ENCODE data around the gene NEDD4L.

NEDD4L gene

GRCh38 chr18:58228762-58229161 lies 184.7 kb downstream of the NEDD4L start:
- POLR2A ChIA-PET, result no interaction called here
- no peak for TF ChIP-seq PKNOX1 (IDR thresholded peaks at IDR 0.05)
- TF ChIP-seq SUZ12 (IDR thresholded peaks at IDR 0.05), result no peak
- TF ChIP-seq FOXA1 (IDR thresholded peaks at IDR 0.05), result no peak
- TF ChIP-seq BHLHE40 (IDR thresholded peaks at IDR 0.05; ENCODE audit: borderline replicate concordance), result no peak
- no peak for TF ChIP-seq ZNF384 (IDR thresholded peaks at IDR 0.05)
- no peak for TF ChIP-seq LEF1 (IDR thresholded peaks at IDR 0.05; ENCODE audit: borderline replicate concordance)
- no peak for TF ChIP-seq ELF4 (IDR thresholded peaks at IDR 0.05)
- TF ChIP-seq FOXK2 (IDR thresholded peaks at IDR 0.05), result no peak
- TF ChIP-seq NFRKB (IDR thresholded peaks at IDR 0.05), result no peak
- no peak for TF ChIP-seq TARDBP (IDR thresholded peaks at IDR 0.05)
- no peak for TF ChIP-seq SP1 (IDR thresholded peaks at IDR 0.05)
- no peak for TF ChIP-seq ARNT (IDR thresholded peaks at IDR 0.05)
- no peak for TF ChIP-seq CTBP1 (IDR thresholded peaks at IDR 0.05; ENCODE audit: borderline replicate concordance)
- TF ChIP-seq FOXM1 (IDR thresholded peaks at IDR 0.05; ENCODE audit: borderline replicate concordance), result no peak
- TF ChIP-seq L3MBTL2 (conservative IDR thresholded peaks at IDR 0.05), result no peak
- no peak for TF ChIP-seq HDGF (IDR thresholded peaks at IDR 0.05; ENCODE audit: borderline replicate concordance)
- no peak for DNase-seq (ENCODE audit: extremely low spot score)
- CTCF ChIA-PET, result interaction anchor here (0.6 kb wide), 1 partner anchor 177 kb away, joined by 5 read pairs; no protein-coding TSS in a partner anchor

GRCh38 chr18:58229162-58229561 lies 185.1 kb downstream of the NEDD4L start:
- DNase-seq (ENCODE audit: extremely low spot score), result no peak
- ChIA-PET CTCF (no interaction called here), POLR2A (interaction anchor here (1.7 kb wide), 1 partner anchor 8 kb away, joined by 5 read pairs; no protein-coding TSS in a partner anchor)
- TF ChIP-seq FOXK2 (IDR thresholded peaks at IDR 0.05) (no peak), BHLHE40 (IDR thresholded peaks at IDR 0.05; ENCODE audit: borderline replicate concordance) (no peak), ELF4 (IDR thresholded peaks at IDR 0.05) (no peak), SP1 (IDR thresholded peaks at IDR 0.05) (no peak), ZNF384 (IDR thresholded peaks at IDR 0.05) (no peak), FOXM1 (IDR thresholded peaks at IDR 0.05; ENCODE audit: borderline replicate concordance) (no peak)

- ChIA-PET CTCF (interaction anchor here (0.7 to 1.2 kb wide), 2 partner anchors 85 to 649 kb away, joined by 3 read pairs; no protein-coding TSS in a partner anchor), POLR2A (interaction anchor here (1.7 kb wide), 1 partner anchor 9 kb away, joined by 5 read pairs; no protein-coding TSS in a partner anchor)
- DNase-seq (ENCODE audit: extremely low spot score), result no peak
- TF ChIP-seq PKNOX1 (IDR thresholded peaks at IDR 0.05), result no peak
- TF ChIP-seq BHLHE40 (IDR thresholded peaks at IDR 0.05; ENCODE audit: borderline replicate concordance), result no peak
- TF ChIP-seq FOXA1 (IDR thresholded peaks at IDR 0.05), result no peak
- TF ChIP-seq FOXM1 (IDR thresholded peaks at IDR 0.05; ENCODE audit: borderline replicate concordance), result no peak
- no peak for TF ChIP-seq LEF1 (IDR thresholded peaks at IDR 0.05; ENCODE audit: borderline replicate concordance)
- no peak for TF ChIP-seq HDGF (IDR thresholded peaks at IDR 0.05; ENCODE audit: borderline replicate concordance)
- no peak for TF ChIP-seq SUZ12 (IDR thresholded peaks at IDR 0.05)
- TF ChIP-seq NFRKB (IDR thresholded peaks at IDR 0.05), result no peak
Measured at GRCh38 chr18:58230438-58231179, 186.6 kb downstream of the NEDD4L start.

- peak; percentile 26 for DNase-seq (ENCODE audit: extremely low spot score)
- TF ChIP-seq L3MBTL2 (conservative IDR thresholded peaks at IDR 0.05) (no peak; the same call in 1 of the 2 replicates), FOXK2 (IDR thresholded peaks at IDR 0.05) (no peak), CTBP1 (IDR thresholded peaks at IDR 0.05; ENCODE audit: borderline replicate concordance) (no peak), LEF1 (IDR thresholded peaks at IDR 0.05; ENCODE audit: borderline replicate concordance) (no peak), NFRKB (IDR thresholded peaks at IDR 0.05) (no peak), ZNF384 (IDR thresholded peaks at IDR 0.05) (no peak), FOXM1 (IDR thresholded peaks at IDR 0.05; ENCODE audit: borderline replicate concordance) (no peak), FOXA1 (IDR thresholded peaks at IDR 0.05) (no peak), BHLHE40 (IDR thresholded peaks at IDR 0.05; ENCODE audit: borderline replicate concordance) (no peak)
- POLR2A ChIA-PET, result no interaction called here
- CTCF ChIA-PET, result interaction anchor here (0.7 to 0.9 kb wide), 2 partner anchors 11 to 15 kb away, joined by 3 read pairs; no protein-coding TSS in a partner anchor
Measured at GRCh38 chr18:58231930-58232329, 187.9 kb downstream of the NEDD4L start.

GRCh38 chr18:58232668-58233067 lies 188.6 kb downstream of the NEDD4L start:
- ChIA-PET POLR2A (no interaction called here), CTCF (no interaction called here)
- no peak for TF ChIP-seq PKNOX1 (IDR thresholded peaks at IDR 0.05)
- TF ChIP-seq FOXK2 (IDR thresholded peaks at IDR 0.05), result no peak
- TF ChIP-seq HDGF (IDR thresholded peaks at IDR 0.05; ENCODE audit: borderline replicate concordance), result no peak
- TF ChIP-seq BHLHE40 (IDR thresholded peaks at IDR 0.05; ENCODE audit: borderline replicate concordance), result no peak
- no peak for TF ChIP-seq SP1 (IDR thresholded peaks at IDR 0.05)
- no peak for TF ChIP-seq ARNT (IDR thresholded peaks at IDR 0.05)
- no peak for TF ChIP-seq CTBP1 (IDR thresholded peaks at IDR 0.05; ENCODE audit: borderline replicate concordance)
- no peak for TF ChIP-seq LEF1 (IDR thresholded peaks at IDR 0.05; ENCODE audit: borderline replicate concordance)
- TF ChIP-seq SUZ12 (IDR thresholded peaks at IDR 0.05), result no peak
- no peak for DNase-seq (ENCODE audit: extremely low spot score)

GRCh38 chr18:58234359-58234741 lies 190.3 kb downstream of the NEDD4L start:
- TF ChIP-seq FOXA1 (IDR thresholded peaks at IDR 0.05), result no peak
- no peak for TF ChIP-seq CTBP1 (IDR thresholded peaks at IDR 0.05; ENCODE audit: borderline replicate concordance)
- no peak for TF ChIP-seq ELF4 (IDR thresholded peaks at IDR 0.05)
- TF ChIP-seq TARDBP (IDR thresholded peaks at IDR 0.05), result no peak
- TF ChIP-seq PKNOX1 (IDR thresholded peaks at IDR 0.05), result no peak
- TF ChIP-seq FOXK2 (IDR thresholded peaks at IDR 0.05), result no peak
- no peak for TF ChIP-seq ARNT (IDR thresholded peaks at IDR 0.05)
- TF ChIP-seq NFRKB (IDR thresholded peaks at IDR 0.05), result no peak
- TF ChIP-seq SP1 (IDR thresholded peaks at IDR 0.05), result no peak
- no peak for TF ChIP-seq LEF1 (IDR thresholded peaks at IDR 0.05; ENCODE audit: borderline replicate concordance)
- no peak for TF ChIP-seq ZNF384 (IDR thresholded peaks at IDR 0.05)
- no peak for TF ChIP-seq HDGF (IDR thresholded peaks at IDR 0.05; ENCODE audit: borderline replicate concordance)
- no peak for DNase-seq (ENCODE audit: extremely low spot score)
- ChIA-PET CTCF (interaction anchor here (1.0 kb wide), 1 partner anchor 42 kb away, joined by 4 read pairs; no protein-coding TSS in a partner anchor), POLR2A (no interaction called here)
